ENCODE measurements around the gene OR10P1.

- TF ChIP-seq POLR2A (IDR thresholded peaks at IDR 0.05) = no peak
- TF ChIP-seq CTCF (IDR thresholded peaks at IDR 0.05) = no peak
These were observed 40.0 kb downstream of the OR10P1 start for GRCh38 chr12:55676707-55677106.

Data from vagina (tissue), 2 donors.